HG03108 (cell line): Measurements from ENCODE around the gene MVB12A.

Source experiments
- ATAC-seq: cut with Tn5 transposase; IDR thresholded peaks from one replicate; pipeline ENCODE4 v1.9.1; 2021; ENCODE audit warnings: moderate library complexity; ENCODE audit not compliant: unreplicated experiment

The MVB12A gene

DNA sequence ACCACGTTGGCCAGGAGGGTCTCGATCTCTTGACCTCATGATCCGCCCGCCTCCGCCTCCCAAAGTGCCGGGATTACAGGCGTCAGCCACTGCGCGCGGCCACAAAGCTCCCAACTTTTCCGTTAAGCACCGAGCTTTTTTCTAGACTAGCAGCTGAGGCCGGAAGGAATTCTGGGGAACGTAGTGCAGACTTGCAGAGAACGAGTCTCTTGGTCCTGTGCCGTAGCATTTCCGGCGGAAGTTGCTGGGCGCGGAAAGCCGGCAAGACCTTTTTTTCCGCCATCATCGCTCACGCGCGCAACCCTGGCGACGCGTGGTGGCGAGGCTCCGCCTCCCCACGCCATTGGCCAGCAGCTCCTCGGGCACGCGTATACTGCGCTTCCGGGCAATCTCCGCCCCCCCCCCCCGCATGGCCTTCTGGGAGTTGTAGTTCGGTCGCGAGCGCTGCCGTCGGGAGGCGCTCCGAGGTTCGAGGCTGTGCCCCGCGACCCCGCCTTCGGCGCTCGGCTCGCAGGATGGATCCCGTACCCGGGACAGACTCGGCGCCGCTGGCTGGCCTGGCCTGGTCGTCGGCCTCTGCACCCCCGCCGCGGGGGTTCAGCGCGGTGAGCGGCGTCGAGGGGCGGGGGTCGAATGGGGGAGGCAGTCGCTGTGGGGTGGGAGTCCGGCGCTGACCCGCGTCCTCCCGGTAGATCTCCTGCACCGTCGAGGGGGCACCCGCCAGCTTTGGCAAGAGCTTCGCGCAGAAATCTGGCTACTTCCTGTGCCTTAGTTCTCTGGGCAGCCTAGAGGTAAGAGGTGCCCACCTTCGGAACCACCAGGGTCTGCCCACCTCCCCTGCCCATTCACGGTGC lies at the start of gene MVB12A:
Gene MVB12A, plus strand, starts transcription at position 427 of the 854 bp plus-strand sequence. Its CDS starts 89 bp downstream, at position 516.
- peak; percentile 88 for ATAC-seq

DNA sequence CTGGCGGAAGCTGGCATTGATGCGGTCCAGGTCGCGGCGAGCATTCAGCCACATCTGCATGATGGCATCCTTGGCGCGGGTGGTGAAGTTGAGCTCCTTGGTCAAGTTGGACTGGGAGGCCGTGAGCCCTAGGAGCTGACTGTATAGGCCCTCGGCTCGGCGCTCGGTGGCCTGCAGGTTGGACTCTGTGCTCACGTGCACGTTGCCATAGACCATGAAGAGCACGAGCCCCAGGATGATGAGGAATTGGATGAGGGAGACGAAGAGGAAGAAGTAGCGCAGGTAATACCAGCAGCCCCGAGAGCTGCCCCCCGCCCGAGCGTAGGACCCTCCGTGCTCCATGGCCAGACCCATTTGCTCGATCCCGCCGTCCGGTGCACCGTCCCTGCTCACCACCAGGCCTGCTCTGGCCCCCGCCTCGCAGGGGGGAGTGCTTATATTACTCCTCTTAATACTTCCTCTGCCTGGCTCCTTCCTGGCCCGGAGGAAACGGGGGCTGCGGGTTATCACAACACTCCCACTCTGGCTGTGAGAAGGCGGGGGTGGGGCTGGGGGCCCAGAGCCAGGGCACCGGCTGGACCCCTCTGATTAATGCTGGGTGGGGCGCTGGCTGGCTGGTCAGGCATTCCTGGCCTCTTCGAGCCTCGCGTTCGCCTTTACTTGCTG lies 42.8 kb upstream of the MVB12A start, which contains the start of gene PLVAP:
Gene PLVAP, minus strand, starts transcription at position 408 of the 666 bp plus-strand sequence. Its CDS starts 54 bp downstream, at position 354.
- no peak for ATAC-seq

DNA sequence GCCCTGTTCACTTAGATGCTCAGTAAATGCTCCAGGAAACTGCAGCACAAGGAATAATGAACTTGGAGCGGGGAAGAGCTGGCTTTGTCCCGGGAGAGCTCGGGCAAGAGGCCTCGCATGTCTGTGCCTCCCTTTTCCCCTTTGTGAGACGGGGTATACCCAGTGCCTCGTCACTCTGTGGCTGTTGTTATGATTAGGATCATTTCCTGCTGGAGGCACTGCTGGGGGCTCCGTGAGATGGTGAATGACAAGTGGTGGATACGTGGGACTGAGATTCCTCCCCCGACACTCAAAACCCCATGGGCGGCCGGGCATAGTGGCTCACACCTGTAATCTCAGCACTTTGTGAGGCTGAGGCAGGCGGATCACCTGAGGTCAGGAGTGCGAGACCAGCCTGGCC lies 41.6 kb upstream of the MVB12A start:
- no peak for ATAC-seq

DNA sequence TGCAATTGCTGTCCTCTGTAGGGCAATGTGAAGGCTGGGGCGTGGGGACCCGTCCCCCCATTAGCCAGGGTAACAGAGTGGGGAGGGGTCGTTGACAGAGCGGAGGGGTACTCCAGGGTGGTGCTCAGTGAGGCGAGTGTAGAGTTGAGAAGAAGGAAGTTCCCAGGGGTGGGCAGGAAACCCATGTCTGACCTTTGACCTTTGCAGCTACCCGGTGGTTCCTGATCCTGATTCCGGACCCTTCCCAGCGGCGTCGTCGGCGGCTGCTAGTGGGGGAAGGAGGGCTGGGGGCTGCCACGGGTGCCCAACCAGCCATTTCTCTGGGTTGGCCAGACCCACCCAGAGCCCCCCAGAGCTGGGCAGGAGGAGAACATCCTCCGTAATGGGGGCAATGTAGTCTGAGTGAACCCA lies 40.6 kb upstream of the MVB12A start:
- no peak for ATAC-seq

DNA sequence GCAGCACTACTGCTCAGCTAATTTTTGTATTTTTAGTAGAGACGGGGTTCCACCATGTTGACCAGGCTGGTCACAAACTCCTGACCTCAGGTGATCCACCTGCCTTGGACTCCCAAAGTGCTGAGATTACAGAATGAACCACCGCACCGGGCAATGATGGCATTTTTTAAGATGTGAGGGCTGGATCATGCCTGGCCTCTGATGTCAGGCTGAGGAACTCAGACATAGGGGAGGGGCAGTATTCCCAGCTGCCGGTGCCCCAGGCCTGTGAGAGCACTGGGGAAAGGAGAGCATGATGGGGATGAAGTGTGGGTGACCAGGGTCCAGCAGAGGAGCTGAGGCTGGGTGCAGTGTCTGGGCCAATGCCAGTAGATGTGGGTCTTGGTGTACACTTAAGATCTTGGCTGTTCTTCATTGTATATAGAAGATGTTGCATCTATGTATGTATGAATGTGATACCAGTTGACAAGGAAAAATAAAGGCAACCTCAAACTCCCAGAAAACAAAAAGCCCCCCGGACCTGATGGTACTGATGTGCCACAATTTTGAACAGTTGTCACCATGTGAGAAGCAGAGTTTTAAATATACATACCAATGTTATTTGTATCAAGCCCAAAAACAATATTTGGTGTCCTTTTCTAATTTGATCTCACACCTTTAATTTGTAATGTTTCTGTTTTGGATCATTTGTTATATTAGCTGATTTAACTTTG lies 39.3 kb upstream of the MVB12A start:
- ATAC-seq = no peak

DNA sequence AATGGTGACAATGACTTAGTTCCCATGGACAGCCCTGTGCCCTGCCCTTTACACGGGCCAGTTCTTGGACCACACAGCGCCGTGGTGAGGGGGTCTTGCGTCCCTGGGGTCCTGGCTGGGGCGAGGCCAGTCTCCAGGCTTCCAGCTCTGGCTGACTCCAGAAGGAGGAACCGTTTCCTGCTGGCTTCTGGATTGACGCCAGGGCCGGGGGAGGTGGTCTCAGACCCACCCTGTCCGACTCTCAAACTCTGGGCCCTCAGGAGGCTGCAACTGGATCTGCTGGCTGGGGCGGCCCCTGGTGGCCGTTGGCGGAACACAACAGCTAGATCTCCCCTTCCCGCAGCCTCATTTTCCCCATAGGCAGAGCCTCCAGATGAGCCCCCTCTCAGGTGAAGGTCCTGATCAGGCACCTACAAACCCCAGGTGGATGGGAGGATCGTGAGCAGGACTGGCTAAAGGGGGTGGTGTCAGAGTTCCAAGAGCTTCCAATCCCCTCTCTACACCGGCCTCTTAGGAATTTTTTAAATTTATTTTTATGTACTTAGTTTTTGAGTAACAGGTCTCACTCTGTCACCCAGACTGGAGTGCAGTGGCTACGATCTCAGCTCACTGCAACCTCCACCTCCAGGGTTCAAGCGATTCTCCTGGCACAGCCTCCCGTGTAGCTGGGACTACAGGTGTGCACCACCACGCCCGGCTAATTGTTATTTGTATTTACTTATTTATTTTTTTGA lies 33.8 kb upstream of the MVB12A start:
- ATAC-seq = no peak

DNA sequence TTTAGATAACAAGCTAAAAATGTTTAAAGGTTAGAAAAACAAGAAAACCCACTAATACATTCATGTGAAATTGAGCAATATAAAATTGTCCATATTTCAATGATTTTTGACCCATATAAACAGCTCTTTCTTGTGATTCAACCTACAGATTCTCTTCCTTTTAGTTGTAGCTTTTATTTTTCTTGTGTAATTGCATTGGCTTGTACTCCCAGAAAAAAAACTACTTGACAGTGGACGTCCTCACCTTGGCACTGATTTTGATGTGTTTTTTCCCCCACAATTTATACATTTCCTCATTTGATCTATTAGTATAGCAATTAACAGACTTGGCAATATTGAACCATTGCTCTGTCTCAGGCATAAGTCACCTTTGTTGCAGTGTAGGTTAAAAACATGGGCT lies 30.6 kb upstream of the MVB12A start:
- no peak for ATAC-seq

DNA sequence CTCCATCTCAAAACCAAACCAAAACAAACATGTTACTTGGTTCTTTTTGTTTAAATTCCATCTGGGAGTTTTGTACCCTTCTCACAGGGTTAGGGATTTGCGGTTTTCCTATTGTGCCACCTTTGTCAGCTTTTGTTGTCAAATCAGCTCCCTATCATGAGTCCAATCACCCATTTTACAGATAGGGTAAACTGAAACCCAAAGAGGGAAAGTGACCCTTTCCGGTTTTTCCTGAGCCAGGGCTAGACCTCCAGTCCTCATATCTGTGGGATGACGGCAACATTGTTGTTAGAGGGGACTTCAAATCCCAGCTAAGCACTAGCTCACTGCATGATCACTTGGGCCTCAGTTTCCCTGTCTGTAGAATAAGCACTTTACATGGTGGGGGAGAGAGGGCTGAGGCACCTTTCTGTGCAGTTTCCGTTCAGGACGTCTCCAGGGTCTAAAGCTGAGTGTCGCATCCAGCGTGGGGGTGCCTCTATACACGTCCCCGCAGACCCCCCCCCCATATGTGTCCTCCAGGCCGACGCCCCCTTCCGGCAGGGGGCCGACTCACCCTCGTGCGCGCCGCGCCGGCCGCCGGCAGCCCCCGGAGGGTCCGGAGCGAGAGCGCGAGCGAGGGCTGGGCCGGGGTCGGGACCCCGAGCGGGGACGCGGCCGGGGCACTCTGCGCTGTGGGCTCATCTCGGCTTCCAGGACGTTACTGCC lies 29.7 kb upstream of the MVB12A start:
- ATAC-seq = no peak

DNA sequence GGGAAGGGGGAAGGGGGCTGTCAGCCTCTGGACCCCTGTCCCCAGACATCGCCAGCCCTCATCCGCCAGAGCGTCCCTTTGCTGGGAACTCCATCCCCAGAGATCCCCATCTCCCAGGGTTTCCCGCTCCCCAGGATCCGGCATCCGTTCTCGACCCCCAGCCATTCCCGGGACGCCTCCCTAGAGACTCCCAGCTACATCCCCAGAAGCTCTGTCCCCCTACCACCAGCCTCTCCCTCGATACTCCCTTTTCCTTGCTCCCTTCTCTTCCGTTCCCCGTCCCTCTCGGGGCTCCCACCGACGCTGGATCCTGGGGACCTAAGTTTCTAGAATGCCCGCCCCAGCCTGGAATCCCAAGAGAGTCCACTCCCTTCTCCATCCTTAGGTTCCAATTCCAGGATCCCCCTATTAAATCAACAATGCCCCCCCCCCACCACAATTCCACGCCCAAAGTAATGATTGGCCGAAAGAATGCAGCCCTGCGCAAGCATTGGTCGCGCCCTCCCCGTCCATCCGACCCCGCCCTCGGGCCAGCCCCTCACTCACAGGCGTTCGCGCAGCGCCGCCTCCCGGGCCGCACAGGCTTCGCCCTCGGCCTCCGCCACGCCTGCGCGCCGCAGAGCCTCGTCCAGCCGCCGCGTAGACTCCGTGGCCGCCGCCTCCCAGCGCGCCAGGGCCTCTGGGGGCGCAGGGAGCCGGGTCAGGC lies 29.0 kb upstream of the MVB12A start:
- peak; percentile 90 for ATAC-seq

DNA sequence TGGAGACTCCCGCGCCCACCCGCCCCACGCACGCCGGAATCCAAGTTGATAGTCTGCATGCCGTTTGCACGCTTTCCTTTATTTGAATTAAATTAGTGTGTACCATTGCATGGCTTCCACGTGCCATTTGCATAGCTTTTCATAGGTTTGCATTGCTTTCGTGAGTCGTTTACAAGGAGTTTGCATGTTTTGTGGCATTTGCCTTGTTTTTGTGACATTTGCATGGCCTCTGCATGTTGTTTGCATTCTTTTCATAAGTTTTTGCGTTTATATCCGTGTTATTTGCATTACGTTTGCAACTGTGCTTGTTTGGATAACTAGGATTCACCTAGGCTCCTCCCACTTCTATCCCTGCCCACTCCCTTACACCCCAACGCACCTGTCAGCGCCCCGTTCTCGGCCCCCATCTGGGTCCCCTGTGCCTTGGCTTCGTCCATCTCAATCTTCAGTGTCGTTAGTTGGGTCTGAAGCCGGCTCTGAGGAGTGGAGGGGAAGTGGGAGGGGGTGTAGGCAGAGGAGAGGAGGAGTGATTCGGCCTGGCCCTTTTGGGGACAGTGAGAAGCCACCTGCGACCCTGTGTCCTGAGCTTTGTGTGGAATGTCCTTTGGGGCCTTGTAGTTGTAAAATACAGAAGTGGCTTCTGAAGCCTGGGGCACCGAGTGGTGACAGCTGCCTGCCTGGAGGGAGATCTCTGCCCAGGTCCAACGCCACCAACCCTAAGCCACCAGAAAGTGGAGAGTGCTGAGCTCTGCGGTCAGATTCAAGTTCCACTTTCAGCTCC lies 28.3 kb upstream of the MVB12A start:
- ATAC-seq = no peak

DNA sequence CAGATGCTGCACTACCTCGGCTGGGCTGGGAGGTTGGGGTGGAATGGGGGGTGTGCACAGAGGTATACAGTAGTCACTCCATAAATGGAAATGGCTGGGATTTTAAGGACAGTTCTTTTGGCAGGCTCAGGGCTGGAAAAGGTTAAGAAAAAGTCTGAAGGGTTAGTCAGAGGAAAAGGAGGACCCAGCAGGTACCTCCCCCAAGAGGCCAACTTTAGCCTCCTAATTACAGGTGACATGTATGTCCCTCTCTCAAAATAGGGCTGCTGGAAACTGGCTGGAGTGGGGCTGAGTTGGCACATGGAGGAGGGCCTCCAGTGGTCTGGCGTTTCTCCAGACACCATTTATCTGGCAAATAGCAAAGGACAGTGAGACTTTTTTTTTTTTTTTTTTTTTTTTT lies 26.8 kb upstream of the MVB12A start:
- no peak for ATAC-seq

DNA sequence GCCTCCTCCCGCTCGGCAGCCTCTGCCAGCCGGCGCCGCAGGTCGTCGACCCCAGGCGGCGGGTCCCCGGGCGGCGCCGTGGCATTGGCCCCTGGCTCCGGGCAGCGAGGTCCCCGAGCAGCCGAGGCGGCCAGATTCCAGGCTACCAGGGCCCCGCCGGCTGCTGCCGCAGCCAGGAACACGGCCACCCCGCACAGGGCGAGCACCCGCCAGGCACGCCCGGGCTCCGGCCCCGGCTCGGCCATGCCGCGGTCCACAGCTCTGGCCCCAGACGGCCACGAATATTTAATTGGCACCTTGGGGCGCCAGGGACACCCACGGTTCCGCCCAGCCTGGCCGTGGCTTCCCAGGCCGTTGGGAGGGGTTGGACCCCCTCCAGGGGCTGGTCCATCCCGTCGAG lies 25.9 kb upstream of the MVB12A start, which contains the start of gene CCDC194:
Gene CCDC194, minus strand, starts transcription at position 283 of the 400 bp plus-strand sequence. Its CDS starts 38 bp downstream, at position 245.
- no peak for ATAC-seq

DNA sequence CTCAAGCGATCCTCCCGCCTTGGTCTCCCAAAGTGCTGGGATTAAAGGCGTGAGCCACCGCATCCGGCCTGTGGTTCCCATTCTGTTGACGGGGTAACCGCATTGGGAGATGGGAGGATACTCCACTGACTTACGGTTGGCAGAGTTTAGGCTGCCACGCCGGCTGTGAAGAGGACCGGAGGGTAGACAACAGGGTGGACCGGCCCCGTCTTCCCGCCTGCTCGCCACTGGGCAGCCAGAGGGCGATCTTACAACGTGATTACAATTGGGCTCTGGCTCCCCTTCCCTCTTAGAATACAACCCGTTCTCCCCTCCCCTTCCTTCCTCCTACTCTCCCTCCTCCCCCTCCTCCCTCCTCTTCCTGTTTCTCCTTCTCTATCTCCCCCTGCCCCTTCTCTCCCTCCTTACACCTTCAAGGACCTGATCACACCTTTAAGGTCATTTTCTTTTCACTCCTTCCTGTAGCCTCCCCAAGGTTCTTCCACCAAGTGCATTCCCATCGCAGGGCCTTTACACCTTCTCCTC lies 24.9 kb upstream of the MVB12A start:
- ATAC-seq = no peak

DNA sequence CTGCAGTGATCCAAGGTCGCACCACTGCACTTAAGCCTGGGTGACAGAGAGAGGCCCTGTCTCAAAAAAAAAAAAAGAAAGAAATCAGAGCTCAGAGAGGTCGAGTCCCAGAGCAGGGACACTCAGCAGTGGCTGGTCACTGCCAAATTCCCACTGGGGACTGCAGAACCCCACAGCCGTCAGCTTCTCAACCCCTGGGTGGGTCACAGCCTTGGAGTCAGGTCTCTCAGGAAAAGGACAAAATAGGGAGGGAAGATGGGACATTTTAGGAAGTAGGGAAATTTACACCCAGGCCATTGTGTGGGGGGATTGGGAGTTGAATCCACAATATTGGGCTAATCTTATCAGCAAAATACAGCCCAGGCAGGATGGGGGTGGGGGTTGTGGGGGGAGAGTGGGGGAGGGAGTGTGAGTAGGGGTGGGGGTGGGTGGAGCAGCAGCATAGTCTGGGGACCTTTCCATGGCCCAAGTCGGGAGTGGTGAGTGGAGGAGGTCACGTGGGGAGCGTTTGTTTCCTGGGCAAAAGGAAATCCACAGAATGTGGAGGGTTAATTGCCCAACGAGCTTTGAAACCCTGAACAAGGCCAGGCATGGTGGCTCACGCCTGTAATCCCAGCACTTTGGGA lies 20.8 kb upstream of the MVB12A start:
- ATAC-seq = no peak

DNA sequence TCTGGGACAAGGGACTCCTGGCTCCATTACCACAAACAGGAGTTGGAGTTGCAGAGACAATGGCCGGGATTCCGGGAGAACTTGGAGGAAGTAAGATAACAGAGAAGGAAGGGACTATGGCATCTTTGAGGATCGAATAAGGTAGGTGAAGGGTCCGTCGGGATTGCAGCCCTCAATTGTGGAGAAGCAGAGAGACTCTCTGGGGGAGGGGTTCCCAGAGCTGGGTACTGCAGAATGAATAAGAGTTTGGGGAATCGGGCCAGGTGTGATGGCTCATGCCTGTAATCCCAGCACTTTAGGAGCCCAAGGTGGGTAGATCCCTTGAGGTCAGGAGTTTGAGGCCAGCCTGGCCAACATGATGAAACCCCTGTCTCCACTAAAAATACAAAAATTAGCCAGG lies 18.2 kb upstream of the MVB12A start:
- no peak for ATAC-seq

DNA sequence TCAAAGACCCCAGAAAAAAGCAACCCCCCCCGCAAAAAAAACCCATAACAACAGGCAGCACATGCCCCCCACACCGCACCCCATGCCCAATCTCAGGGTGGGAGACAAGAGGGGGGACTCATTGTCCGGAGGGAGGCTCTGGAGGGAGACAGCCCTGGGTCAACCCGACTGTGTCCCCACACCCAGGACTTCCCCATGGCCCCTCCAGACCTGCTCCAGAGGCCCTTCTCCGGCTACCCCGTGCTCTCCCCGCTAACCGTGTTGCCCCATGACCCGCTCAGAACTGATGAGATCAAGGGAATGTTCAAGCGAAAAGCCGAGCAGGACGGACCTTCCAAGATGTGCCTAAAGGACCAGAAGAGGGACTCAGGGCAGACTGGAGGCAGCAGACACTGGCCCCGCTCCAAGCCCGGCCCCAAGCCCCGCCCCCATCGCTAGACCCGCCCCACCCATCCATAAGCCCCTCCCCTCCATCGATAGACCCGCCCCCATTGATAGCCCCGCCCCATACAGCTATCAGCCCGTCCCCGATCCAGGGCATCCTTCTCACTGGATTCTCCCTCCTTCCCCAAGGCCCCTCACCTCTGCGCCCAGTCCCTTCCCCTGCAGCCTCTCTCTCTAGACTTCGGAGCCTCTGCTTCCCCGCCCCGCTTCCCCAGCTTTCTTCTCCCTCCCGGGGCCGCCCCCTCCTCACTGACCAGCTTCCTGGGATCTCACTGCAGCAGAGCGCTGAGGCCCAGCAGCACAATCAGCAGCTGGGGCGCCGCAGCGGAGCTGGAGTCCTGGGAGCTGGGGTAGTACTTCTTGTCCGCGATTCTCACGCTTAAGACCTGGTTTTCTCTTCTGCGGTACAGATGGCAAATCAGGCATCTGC lies 16.6 kb upstream of the MVB12A start:
- no peak for ATAC-seq

DNA sequence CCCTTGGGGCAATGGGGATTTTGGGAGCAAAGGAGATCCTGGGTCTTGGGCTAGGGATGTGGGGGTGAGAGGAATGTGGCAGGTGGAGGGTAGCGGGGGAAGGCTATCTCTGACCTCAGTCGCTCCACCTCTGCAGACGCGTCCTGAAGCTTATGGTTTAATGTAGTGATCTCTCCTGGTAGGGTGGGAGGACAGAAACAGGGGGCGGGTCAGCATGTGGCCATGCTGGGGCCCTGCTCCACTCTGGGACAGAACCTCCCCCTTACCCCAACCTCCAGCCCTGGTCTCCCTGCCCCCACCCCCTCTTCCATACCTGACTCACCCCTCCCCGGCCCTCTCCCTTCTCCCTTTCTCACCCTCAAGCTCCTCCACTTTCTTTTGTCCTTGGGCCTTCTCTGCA lies 15.8 kb upstream of the MVB12A start:
- ATAC-seq = no peak
